AG10803 (cell line): ENCODE measurements around the gene CLASP1.
A peak's percentile ranks its signal among the peaks of the same experiment; 100 is the strongest.
"Not testable (repeated sequence)": the region's sequence is repeated elsewhere in the genome, so short reads cannot be mapped to it uniquely, and the experiment has no call there.

Experiments used
- DNase-seq: peaks from one replicate; pipeline ENCODE4 v3.0.0; 2010; ENCODE audit warnings: low read depth
- H3K4me3 ChIP-seq: 2 replicates; pipeline ENCODE4 v1.5.1; 2011; ENCODE audit warnings: mild to moderate bottlenecking, low read length, control low read depth
- TF ChIP-seq, protein P1 (sequence below): conservative IDR thresholded peaks from 2 replicates; pipeline ENCODE4 v1.5.1; 2011; ENCODE audit warnings: mild to moderate bottlenecking, low read length, control low read depth, inconsistent platforms

Gene CLASP1

DNA sequence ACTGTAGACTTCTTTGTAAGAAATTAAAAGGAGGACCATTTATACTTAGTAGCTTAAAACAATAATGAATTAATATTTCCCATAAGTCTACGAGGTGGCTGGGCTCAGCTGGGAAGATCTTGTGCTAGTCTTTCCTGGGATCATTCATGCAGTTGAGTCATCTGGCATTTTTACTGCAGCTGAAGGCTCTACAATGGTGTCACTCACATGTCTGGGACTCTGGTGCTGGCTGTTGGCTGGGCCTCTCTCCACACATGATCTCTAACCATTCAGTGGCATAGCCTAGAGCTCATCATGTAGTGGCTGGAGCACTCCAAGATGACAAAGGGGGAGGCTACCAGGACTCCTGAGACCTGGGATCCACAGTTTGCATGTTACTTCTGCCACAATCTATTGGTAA, 35.5 kb downstream of the CLASP1 start:
- TF ChIP-seq, protein P1, sequence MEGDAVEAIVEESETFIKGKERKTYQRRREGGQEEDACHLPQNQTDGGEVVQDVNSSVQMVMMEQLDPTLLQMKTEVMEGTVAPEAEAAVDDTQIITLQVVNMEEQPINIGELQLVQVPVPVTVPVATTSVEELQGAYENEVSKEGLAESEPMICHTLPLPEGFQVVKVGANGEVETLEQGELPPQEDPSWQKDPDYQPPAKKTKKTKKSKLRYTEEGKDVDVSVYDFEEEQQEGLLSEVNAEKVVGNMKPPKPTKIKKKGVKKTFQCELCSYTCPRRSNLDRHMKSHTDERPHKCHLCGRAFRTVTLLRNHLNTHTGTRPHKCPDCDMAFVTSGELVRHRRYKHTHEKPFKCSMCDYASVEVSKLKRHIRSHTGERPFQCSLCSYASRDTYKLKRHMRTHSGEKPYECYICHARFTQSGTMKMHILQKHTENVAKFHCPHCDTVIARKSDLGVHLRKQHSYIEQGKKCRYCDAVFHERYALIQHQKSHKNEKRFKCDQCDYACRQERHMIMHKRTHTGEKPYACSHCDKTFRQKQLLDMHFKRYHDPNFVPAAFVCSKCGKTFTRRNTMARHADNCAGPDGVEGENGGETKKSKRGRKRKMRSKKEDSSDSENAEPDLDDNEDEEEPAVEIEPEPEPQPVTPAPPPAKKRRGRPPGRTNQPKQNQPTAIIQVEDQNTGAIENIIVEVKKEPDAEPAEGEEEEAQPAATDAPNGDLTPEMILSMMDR: no peak
- H3K4me3 ChIP-seq: no peak overlapping the region
- DNase-seq: no peak

DNA sequence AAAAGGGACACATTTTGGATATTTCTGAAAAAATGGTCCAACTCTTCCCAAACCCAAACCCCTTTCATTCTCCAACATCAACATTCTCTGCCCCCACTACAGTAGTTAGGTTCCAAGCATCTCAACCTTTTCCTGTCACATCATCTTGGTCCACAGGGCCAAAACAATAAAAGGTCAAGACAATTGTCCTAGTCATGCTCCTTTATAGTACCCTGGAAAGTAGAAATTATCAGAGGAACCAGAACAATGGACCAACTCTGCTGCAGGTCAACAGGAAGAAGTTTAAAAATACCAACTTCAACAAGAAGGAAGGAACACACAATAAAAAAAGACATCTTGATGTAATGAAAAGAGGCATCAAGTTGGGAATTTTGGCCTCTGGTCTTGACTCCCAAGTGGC, 36.1 kb downstream of the CLASP1 start:
- TF ChIP-seq, protein P1: no peak

DNA sequence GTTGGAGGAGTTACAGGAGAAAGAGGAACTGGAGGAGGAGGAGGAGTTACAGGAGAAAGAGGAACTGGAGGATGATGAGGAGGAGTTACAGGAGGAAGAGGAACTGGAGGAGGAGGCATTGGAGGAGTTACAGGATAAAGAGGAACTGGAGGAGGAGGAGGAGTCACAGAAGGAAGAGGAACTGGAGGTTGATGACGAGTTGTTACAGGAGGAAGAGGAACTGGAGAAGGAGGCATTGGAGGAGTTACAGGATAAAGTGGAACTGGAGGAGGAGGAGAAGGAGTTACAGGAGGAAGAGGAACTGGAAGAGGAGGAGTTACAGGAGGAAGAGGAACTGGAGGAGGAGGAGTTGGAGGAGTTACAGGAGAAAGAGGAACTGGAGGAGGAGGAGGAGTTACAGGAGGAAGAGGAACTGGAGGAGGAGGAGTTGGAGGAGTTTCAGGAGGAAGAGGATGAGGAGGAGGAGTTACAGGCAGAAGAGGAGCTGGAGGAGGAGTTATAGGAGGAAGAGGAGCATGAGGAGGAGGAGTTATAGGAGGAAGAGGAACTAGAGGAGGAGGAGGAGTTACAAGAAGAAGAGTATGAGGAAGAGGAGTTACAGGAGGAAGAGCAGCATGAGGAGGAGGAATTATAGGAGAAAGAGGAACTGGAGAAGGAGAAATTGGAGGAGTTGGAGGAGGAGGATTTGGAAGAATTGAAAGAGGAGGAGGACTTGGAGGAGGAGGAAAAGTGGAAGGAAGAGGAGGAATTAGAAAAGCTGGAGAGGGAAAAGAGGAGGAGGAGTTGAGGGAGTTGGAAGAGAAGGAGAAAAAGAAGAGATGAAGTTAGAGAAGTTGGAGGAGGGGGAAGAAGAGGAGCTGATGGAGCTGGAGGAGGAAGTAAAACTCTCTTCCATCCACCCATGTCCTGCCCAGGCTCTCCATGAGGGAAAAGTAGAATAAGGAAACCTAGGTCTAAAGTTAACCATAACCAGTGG, 37.2 kb downstream of the CLASP1 start:
- H3K4me3 ChIP-seq: no peak overlapping the region
- TF ChIP-seq, protein P1: no peak
- no peak for DNase-seq

More for the DNA sequence above, 36.1 kb downstream of the CLASP1 start:
- no peak overlapping the region for H3K4me3 ChIP-seq
- no peak for DNase-seq

DNA sequence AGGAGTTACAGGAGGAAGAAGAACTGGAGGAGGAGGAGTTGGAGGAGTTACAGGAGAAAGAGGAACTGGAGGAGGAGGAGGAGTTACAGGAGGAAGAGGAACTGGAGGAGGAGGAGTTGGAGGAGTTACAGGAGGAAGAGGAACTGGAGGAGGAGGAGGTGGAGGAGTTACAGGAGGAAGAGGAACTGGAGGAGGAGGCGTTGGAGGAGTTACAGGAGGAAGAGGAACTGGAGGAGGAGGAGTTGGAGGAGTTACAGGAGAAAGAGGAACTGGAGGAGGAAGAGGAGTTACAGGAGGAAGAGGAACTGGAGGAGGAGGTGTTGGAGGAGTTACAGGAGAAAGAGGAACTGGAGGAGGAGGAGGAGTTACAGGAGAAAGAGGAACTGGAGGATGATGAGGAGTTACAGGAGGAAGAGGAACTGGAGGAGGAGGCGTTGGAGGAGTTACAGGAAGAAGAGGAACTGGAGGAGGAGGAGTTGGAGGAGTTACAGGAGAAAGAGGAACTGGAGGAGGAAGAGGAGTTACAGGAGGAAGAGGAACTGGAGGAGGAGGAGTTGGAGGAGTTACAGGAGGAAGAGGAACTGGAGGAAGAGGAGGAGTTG, 38.1 kb downstream of the CLASP1 start:
- DNase-seq, H3K4me3 ChIP-seq: not testable (repeated sequence)

DNA sequence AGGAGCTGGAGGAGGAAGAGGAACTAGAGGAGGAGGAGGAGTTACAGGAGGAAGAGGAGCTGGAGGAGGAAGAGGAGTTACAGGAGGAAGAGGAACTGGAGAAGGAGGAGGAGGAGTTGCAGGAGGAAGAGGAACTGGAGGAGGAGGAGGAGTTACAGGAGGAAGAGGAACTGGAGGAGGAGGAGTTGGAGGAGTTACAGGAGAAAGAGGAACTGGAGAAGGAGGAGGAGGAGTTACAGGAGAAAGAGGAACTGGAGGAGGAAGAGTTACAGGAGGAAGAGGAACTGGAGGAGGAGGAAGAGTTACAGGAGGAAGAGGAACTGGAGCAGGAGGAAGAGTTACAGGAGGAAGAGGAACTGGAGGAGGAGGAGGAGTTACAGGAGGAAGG, 38.8 kb downstream of the CLASP1 start:
- DNase-seq, H3K4me3 ChIP-seq: not testable (repeated sequence)

DNA sequence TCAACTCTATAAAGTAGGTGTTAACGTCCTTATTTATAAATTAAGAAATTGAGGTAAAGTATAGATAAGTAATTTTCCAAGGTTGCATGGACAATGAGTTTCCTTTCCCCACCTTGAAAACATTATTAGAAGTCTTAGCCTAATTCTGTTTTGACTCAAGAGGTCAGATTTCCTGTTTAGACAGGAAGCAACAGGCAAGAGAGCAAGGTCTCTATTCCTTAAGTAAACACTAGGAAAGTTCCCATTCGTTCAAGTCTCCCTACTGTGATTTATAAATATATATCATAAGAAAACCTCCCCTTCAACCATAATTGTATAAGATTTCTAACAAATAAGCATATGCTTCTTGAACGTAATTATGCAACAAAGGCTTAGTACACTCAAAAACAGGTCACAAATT, 40.3 kb downstream of the CLASP1 start:
- H3K4me3 ChIP-seq: no peak overlapping the region
- TF ChIP-seq, protein P1: no peak
- no peak for DNase-seq

DNA sequence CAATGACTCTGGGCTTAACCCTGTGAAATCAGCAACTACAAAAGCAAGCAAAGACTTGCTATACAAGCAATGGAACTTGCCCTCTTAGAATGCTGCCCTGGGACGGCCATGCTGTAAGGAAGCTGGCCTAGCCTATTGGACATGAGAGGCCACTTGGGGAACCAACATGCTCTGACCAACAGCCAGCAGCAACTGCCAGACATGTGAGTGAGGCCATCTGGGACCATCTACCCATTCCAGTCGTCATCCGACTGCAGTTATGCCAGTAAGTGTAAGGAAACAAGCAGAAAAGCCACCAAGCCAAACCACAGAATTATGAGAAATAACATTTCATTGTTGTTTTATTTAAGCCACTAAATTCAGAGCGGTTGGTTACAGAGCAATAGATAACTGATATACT, 40.9 kb downstream of the CLASP1 start:
- DNase-seq: peak; percentile 26
- no peak overlapping the region for H3K4me3 ChIP-seq
- TF ChIP-seq, protein P1: no peak
